Measurements from ENCODE around the gene LCN9.

DNA sequence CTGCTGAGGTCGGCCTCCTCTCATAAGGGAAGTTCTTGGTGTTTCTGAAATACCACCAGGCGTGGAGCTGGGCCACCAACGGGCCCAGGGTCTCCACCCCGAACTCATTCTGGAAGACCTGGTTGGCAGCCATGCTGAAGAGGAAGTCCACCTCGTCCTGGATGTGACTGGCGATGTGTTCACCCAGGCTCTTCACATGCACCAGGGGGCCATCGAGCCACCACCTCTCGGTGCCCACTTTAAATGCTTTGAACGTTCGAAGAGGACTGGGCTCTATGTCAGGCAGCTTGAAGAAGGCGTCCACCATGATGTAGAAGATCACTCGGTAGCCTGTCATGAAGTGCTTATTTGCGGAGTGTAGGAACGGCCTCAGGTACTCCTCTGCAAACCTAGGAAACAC, 38.8 kb upstream of the LCN9 start:
- TF ChIP-seq, protein P1, sequence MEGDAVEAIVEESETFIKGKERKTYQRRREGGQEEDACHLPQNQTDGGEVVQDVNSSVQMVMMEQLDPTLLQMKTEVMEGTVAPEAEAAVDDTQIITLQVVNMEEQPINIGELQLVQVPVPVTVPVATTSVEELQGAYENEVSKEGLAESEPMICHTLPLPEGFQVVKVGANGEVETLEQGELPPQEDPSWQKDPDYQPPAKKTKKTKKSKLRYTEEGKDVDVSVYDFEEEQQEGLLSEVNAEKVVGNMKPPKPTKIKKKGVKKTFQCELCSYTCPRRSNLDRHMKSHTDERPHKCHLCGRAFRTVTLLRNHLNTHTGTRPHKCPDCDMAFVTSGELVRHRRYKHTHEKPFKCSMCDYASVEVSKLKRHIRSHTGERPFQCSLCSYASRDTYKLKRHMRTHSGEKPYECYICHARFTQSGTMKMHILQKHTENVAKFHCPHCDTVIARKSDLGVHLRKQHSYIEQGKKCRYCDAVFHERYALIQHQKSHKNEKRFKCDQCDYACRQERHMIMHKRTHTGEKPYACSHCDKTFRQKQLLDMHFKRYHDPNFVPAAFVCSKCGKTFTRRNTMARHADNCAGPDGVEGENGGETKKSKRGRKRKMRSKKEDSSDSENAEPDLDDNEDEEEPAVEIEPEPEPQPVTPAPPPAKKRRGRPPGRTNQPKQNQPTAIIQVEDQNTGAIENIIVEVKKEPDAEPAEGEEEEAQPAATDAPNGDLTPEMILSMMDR (IDR thresholded peaks at IDR 0.05; ENCODE audit: low read length) = no peak
- no peak for TF ChIP-seq EZH2 (optimal IDR thresholded peaks at IDR 0.05; ENCODE audit: low read depth, low read length)

All from MM.1S (cell line).